Kidney capillary endothelial cell (primary cell): Measurements from ENCODE around the gene NDUFA8.
A peak's percentile ranks its signal among the peaks of the same experiment; 100 is the strongest.

Experiments
- DNase-seq: peaks from one replicate; pipeline ENCODE4 v3.0.0-alpha.2; 2018; ENCODE audit warnings: low spot score

NDUFA8 gene

GRCh38 chr9:122135529-122135859, 24.1 kb downstream of the NDUFA8 start:
- no peak for DNase-seq

- DNase-seq: peak; percentile 46
Measured at GRCh38 chr9:122134822-122135528, 24.6 kb downstream of the NDUFA8 start.

- peak; percentile 34 for DNase-seq
Measured at GRCh38 chr9:122133984-122134535, 25.5 kb downstream of the NDUFA8 start.

- DNase-seq: peak; percentile 84
Measured at GRCh38 chr9:122133263-122133983, 26.2 kb downstream of the NDUFA8 start.

GRCh38 chr9:122132539-122132938, 27.0 kb downstream of the NDUFA8 start:
- no peak for DNase-seq

- DNase-seq: no peak
Measured at GRCh38 chr9:122131401-122132001, 28.1 kb downstream of the NDUFA8 start.

- DNase-seq: no peak
Measured at GRCh38 chr9:122130837-122131236, 28.7 kb downstream of the NDUFA8 start.

- DNase-seq: no peak
Measured at GRCh38 chr9:122129969-122130368, 29.6 kb downstream of the NDUFA8 start.

- no peak for DNase-seq
Measured at GRCh38 chr9:122128969-122129343, 30.6 kb downstream of the NDUFA8 start.

GRCh38 chr9:122128007-122128968, 31.3 kb downstream of the NDUFA8 start:
- DNase-seq: peak; percentile 86

GRCh38 chr9:122127396-122127798, 32.2 kb downstream of the NDUFA8 start:
- DNase-seq: no peak

- DNase-seq: no peak
Measured at GRCh38 chr9:122126331-122127261, 33.0 kb downstream of the NDUFA8 start.

GRCh38 chr9:122125509-122126330, 33.9 kb downstream of the NDUFA8 start:
- DNase-seq: no peak

GRCh38 chr9:122125158-122125508, 34.4 kb downstream of the NDUFA8 start:
- DNase-seq: peak; percentile 83

- DNase-seq: no peak
Measured at GRCh38 chr9:122124528-122124927, 35.1 kb downstream of the NDUFA8 start.

- DNase-seq: no peak
Measured at GRCh38 chr9:122124048-122124447, 35.5 kb downstream of the NDUFA8 start.

GRCh38 chr9:122122903-122123632, 36.5 kb downstream of the NDUFA8 start:
- DNase-seq: no peak

GRCh38 chr9:122122468-122122867, 37.1 kb downstream of the NDUFA8 start:
- no peak for DNase-seq

- no peak for DNase-seq
Measured at GRCh38 chr9:122121931-122122330, 37.6 kb downstream of the NDUFA8 start.
